ENCODE results near the gene FGD3.

DNA sequence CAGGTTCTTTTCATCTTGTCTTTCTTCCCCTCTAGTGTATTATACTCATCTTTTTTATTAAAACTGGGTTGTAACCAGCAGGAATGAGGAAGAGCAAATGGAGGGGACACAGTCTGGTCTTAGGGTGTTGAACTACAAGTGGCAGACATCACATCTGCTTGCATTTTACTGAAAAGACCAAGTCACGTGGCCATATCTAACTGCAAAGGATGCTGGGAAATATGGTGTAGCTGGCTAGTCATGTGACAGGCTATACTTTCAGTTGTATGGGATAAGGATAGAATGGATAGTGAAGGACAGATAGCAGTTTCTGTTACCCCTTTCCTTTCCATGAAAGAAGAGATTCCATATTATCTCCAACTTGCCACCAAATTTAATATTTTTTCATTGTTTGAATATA lies 13.0 kb upstream of the FGD3 start:
- TF ChIP-seq, protein P1, sequence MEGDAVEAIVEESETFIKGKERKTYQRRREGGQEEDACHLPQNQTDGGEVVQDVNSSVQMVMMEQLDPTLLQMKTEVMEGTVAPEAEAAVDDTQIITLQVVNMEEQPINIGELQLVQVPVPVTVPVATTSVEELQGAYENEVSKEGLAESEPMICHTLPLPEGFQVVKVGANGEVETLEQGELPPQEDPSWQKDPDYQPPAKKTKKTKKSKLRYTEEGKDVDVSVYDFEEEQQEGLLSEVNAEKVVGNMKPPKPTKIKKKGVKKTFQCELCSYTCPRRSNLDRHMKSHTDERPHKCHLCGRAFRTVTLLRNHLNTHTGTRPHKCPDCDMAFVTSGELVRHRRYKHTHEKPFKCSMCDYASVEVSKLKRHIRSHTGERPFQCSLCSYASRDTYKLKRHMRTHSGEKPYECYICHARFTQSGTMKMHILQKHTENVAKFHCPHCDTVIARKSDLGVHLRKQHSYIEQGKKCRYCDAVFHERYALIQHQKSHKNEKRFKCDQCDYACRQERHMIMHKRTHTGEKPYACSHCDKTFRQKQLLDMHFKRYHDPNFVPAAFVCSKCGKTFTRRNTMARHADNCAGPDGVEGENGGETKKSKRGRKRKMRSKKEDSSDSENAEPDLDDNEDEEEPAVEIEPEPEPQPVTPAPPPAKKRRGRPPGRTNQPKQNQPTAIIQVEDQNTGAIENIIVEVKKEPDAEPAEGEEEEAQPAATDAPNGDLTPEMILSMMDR (IDR thresholded peaks at IDR 0.05), result no peak
- TF ChIP-seq POLR2A (IDR thresholded peaks at IDR 0.05), result no peak

All from testis (tissue), 2 donors.